ENCODE results near the gene MYLK.
A peak's percentile ranks its signal among the peaks of the same experiment; 100 is the strongest.
"Not testable (repeated sequence)": the region's sequence is repeated elsewhere in the genome, so short reads cannot be mapped to it uniquely, and the experiment has no call there.

Gene MYLK

DNA sequence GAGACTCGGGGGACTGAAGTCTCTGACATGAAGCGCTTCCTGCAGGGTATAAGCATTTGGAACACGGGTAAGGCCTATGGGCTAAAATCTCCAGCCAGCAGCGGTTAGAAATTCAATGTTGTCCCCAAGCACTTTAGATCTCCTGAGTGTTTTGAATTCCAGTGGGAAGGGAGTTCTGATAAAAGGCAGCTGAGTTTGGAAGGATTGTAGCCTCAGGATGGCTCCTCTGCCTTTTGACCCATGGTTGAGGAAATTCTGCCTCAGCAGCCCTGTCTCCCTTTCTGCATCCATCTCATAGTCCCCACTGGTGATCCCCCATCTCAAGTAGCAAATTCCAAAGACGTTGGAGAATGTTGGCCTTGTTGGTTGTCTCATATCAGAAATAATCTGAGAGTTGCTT, 275.1 kb downstream of the MYLK start:
- DNase-seq = no peak
- in situ Hi-C loops (cut with MboI; ENCODE audit: low pct_unique_long_range_greater_than_20kb, low sequenced_read_pairs) = no loop called here

DNA sequence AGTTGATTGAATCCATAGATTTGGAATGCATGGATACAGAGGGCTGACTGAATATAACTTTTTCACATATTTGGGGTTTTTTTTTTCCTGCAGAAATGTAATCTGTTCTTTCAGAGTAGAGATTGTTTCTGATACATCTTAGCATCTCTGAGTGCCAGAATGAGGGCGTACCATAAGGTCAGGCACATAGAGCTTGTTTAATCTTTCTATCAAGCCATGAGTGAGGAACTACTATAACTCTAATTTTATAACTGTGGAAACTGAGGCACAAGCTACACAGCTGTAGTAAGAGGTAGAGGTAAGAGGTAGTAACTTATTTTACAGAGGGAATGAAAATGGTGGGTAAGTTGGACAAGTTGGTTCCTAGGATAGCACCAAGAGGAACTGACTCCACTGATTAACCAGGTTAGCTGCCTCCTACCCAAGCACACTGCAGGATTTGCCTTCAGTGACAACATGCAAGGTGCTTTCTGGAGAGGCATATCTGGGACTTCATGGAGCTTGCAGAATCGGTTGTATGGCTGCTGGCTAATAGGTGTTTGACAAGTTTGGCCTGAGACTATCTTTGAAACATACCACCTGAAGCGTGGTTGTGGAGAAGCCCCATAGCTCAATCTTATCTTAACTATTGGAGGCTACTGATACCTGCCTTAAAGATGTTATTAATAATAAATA, 275.7 kb downstream of the MYLK start:
- in situ Hi-C loops (cut with MboI; ENCODE audit: low pct_unique_long_range_greater_than_20kb, low sequenced_read_pairs) = no loop called here
- no peak for DNase-seq

DNA sequence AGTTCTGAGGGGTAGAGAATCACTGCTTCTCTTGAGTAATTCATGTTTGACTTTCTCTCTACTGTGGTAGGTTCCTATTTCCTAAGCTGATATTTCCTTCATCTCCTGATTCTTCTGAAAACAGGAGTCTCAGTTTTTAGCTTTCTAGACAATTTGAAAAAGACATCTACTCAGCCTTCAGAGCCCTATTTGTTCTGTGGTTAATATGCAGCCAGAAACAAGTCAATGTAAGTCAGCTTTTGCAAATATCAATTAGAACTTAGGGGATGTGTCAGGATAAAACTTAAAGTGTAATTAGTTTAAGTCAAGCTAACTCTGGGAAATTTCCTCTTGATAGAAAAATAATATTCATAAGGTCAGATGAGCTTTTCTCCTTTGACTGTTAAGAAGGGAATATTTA, 277.6 kb downstream of the MYLK start:
- in situ Hi-C loops (cut with MboI; ENCODE audit: low pct_unique_long_range_greater_than_20kb, low sequenced_read_pairs) = no loop called here
- no peak for DNase-seq

DNA sequence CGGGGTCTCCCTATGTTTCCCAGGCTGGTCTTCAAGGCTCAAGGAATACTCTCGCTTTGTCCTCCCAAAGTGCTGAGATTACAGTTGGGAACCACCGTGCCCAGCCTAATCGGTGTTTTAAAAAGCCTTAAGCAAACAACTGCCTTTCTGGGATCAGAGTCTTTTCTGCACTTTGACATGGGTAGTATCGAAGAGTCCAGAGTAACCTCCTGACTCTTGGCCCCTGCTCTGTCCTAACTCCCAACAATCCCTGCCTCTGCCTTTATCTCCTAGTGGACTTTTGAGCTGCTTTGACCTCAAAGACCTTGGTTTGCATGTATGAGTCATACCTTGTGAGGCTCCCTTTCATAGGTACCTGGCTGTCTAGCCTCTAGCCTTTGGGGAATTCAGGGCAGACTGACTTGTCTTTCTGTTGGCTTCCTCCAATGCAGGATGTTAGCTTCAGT, 278.3 kb downstream of the MYLK start:
- DNase-seq = no peak

DNA sequence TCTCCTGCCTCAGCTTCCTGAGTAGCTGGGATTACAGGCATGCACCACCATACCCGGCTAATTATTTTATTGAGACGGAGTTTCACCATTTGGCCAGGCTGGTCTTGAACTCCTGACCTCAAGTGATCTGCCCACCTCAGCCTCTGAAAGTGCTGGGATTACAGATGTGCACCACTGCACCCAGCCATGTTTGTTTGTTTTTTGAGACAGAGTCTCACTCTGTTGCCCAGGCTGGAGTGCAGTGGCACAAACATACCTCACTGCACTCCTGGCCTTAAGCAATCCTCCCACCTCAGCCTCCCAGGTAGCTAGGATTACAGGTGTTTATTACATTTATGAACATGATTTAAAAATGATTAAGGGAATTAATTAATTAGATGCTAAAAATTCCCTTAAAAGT, 281.0 kb downstream of the MYLK start:
- DNase-seq; in situ Hi-C loops (cut with MboI; ENCODE audit: low pct_unique_long_range_greater_than_20kb, low sequenced_read_pairs): not testable (repeated sequence)

More for the DNA sequence above, 278.3 kb downstream of the MYLK start:
- in situ Hi-C loops (cut with MboI; ENCODE audit: low pct_unique_long_range_greater_than_20kb, low sequenced_read_pairs) = no loop called here

DNA sequence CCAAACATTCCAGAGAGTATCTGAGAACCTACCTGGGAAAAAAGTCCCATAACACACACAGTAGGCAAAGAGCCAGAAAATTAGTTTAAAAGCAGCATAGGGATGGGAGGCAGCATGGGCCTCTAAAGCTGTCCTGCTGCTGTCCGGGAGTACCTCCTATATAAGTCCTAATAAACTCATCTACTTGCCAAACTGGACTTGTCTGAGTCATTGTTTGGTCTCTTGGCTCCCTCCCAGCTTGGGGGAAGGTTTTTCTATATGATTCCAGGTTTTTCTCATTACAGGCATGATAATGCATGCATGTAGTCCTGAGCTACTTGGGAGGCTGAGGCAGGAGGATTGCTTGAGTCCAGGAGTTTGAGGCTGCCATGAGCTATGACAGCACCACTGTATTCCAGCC, 281.8 kb downstream of the MYLK start:
- in situ Hi-C loops (cut with MboI; ENCODE audit: low pct_unique_long_range_greater_than_20kb, low sequenced_read_pairs) = no loop called here
- DNase-seq = no peak

DNA sequence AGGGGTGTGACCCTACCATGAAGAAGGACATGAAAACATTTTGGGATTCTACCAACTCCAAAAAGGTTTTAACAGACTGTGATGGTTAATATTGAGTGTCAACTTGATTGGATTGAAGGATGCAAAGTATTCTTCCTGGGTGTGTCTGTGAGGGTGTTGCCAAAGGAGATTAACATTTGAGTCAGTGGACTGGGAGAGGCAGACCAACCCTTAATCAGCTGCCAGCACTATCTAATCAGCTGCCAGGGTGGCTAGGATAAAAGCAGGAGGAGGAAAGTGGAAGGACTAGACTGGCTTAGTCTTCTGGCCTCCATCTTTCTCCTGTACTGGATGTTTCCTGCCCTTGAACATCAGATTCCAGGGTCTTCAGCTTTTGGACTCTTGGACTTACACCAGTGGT, 283.3 kb downstream of the MYLK start:
- DNase-seq; in situ Hi-C loops (cut with MboI; ENCODE audit: low pct_unique_long_range_greater_than_20kb, low sequenced_read_pairs): not testable (repeated sequence)

DNA sequence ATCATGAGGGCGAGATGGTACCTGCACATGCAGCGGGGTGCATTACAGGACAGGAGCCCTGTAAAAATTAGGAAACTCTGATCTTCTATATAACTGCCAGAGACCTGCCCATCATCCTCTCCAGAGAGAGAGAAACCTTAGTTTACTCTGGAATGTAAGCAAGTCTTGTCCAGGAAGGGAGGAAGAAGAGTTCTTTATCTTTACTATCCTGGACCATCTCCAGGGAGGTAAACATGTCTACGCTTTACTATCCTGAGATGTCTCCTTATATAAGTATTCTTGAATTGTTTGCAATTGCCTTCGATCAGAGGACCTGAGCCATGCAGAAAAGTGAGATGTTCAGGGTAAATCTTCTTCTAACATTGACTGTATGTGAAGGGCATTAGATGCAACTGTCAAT, 286.6 kb downstream of the MYLK start:
- no peak for DNase-seq
- in situ Hi-C loops (cut with MboI; ENCODE audit: low pct_unique_long_range_greater_than_20kb, low sequenced_read_pairs) = no loop called here

DNA sequence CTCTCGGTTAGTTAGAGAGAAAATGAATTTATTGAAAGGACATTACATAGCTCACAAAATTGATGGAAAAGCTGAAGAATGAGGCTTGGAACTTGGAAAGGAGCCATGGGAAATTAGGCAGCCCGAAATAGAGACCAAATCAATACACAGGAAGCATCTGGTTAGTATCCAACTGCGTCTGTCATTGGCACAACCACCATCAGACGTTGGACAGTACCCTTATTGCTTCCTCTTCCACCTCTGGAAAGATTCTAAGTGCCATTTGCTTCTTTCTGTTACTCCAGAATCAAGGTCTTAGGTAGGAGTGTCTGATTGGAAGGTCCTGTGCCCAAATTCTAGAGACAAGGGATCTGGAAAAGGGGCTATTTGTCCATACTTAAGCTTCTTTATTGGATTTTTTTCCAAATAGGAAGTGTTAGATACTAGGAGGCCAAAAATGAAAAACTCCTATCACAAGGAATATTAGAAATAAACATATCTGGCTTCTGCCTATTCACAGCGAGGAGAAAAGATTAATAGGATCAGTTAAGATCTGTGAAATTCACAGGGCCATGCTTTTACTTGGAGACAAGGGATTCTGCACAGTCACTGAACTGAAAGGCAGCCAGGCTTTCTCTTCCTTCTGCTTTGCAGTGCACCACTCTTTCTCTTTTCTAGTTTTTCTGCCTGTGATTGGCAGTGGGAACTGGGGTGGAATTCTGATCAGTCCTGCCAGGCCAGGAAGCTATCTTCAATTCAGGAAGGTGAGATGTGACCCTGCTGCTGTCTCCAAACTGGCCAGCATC, 288.5 kb downstream of the MYLK start:
- in situ Hi-C loops (cut with MboI; ENCODE audit: low pct_unique_long_range_greater_than_20kb, low sequenced_read_pairs) = no loop called here
- DNase-seq = peak; percentile 73

DNA sequence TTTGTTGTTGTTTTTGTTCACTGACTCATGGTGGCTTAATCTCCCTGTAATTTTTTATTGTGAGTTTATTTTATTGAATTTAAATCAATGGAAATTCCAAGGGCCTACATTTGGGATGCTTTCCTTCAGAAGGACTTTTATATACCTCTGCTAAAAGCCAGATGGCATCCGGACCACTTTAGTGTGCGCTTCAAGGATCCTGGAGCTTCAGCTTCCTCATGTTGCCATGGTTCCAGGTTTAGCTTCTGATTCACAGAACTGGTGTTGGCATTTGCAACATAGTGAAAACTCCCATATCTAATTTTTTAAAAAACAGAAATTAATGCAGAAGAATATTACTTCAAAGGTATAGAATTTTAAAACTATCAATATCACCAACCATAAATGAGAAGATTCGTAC, 290.8 kb downstream of the MYLK start:
- in situ Hi-C loops (cut with MboI; ENCODE audit: low pct_unique_long_range_greater_than_20kb, low sequenced_read_pairs) = no loop called here
- no peak for DNase-seq

DNA sequence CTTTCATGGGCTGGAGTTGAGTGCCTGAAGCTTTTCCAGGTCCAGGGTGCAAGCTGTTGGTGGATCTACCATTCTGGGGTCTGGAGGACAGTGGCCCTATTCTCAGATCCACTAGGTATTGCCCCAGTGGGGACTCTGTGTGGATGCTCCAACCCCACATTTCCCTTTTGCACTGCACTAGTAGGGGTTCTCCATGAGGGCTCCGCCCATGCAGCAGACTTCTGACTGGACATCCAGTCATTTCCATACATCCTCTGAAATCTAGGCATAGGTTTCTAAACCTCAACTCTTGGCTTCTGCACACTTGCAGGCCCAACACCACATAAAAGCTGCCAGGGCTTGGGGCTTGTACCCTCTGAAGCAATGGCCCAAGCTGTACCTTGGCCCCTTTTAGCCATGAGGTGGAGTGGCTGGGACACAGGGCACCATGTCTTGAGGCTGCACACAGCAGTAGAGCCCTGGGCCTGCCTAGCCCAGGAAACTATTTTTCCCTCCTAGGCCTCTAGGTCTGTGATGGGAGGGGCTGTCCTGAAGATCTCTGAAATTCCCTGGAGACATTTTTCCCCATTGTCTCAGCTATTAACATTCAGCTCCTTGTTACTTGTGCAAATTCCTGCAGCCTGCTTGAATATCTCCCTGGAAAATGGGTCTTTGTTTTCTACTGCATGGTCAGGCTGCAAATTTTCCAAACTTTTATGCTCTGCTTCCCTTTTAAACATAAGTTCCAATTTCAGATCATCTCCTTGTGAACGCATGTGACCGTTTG, 293.3 kb downstream of the MYLK start:
- DNase-seq = no peak
- in situ Hi-C loops (cut with MboI; ENCODE audit: low pct_unique_long_range_greater_than_20kb, low sequenced_read_pairs) = no loop called here

DNA sequence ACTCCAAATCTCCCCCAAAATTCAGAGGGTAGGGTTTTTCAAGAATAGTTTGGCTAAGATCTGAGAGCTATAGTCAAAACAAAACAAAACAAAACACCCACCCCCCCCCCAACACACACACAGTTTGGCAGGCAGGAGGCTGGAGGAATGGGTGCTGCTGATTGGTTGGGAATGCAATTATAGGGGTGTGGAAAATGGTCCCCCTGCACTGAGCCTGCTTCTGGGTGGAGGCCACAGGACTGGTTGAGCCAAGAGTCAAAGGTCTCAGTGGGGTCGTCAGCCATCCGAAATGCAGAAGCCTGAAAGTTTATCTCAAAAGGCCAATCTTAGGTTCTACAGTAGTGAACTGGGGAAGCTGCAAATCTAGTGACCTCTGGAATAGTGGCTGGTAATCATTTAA, 296.7 kb downstream of the MYLK start:
- no peak for DNase-seq
- in situ Hi-C loops (cut with MboI; ENCODE audit: low pct_unique_long_range_greater_than_20kb, low sequenced_read_pairs) = no loop called here

DNA sequence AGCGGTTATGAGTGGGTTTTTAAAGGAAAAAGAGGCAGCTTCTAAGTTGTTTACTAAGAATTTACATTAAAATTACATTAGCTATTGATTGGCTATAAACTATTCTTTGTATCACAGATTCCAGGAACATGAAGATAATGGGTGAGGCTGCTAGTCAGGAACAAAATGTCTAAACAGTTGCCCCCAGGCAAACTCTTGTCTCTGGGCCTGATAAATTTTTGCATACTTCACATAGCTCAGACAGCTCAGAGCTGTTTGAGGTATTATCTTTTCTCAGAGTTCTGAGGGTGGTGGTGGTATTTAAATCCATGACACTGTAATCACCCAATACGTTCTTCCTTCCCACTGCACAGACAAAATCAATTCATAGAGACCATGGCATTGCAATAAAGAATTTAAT, 297.2 kb downstream of the MYLK start:
- in situ Hi-C loops (cut with MboI; ENCODE audit: low pct_unique_long_range_greater_than_20kb, low sequenced_read_pairs) = no loop called here
- no peak for DNase-seq

DNA sequence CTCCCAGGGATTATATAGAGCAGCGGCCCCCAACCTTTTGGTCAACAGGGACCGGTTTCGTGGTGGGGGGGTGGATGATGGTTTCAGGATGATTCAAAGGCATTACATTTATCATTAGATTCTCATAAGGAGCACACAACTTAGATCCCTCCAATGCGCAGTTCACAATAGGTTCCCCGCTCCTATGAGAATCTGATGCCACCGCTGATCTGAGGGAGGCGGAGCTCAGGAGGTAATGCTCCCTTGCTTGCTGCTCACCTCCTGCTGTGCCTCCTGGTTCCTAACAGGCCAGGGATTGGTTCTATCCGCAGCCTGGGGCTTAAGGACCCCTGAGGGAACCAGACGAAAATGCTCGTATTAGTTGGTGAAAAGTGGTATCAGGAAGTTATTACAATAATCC, 298.0 kb downstream of the MYLK start:
- in situ Hi-C loops (cut with MboI; ENCODE audit: low pct_unique_long_range_greater_than_20kb, low sequenced_read_pairs) = no loop called here
- peak; percentile 70 for DNase-seq

DNA sequence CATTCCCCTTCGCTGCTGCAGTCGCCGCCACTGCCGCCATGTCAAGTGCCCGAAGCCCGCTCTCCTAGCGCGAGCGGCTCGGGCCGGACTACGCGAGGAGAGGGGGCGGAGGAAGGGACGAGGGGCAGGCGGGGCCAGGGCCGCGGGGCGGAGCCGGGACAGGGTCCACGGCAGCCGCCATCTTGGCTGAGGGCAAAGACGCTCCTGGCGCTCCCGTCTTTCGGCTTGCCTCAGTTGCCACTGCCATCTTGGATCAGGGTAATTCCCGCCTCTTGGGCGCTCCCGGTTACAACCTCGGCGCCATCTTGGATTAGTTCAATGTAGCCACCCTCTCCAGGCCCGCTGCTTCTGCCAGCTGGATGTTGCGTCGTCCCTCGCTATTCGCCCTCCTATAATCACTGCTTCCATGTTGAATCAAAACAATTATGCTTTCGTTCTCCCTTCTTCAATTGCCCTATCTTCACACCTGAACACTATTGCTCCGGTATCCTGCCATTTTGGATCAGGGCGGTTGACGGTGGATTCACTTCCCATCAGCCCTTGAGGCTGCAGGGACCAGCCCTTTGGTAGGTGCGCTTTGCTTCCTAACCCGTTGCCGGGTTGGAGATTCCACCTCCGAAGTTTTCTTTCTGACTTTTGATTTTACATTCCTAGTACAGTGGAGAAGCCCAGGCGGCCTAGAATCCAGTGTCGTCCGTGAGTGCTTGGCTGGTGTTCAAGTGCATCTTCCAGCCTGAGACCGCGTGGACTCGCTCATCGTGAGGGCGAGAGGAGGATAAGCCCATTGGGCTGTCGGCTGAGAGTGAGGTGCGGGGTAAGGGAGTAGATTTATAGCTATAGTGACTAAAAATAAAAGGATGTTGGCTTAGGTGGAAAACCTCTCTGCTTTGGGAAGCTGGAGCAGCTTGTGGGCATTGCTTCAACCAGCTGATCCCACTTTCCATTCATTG, 298.9 kb downstream of the MYLK start, which contains the start of gene HACD2:
Gene HACD2, minus strand, starts transcription at position 66 of the 950 bp plus-strand sequence. Its CDS starts 26 bp downstream, at position 40.
- DNase-seq = peak; percentile 98
- in situ Hi-C loops (cut with MboI; ENCODE audit: low pct_unique_long_range_greater_than_20kb, low sequenced_read_pairs) = no loop called here

DNA sequence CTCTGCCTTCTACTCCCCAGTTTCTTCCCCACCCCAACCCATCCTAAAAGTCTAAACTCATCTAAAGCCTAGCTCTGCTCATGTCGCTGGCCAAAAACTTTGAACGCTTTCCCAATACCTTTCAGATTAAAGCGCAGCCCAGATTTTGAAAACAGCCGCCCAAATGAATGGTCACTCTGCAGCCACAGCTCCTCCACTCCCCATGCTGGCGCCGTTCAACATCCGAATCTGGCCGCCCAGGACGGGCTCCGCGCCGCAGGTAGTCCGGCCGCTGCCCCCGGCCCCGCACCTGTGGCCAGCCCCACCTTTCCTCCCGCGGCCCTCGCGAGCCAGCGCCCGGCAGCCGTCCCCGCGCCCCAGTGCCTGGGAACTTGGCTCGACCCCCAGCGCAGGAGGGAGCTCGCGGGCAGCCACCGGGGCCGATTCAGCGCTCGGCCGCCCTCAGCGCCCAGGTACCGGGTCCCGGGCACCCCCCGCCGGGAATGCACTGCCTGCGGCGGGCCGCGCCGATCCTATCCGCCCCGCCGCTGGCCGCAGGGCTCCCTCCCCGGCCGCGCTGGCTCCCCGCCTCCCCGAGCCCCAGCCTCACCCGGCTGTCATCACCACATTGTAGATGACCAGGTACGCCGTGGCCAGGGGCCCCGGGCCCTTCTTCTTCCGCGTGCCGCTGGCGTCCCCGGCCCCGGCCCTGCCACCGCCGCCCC, 299.7 kb downstream of the MYLK start:
- peak; percentile 20 for DNase-seq
- in situ Hi-C loops (cut with MboI; ENCODE audit: low pct_unique_long_range_greater_than_20kb, low sequenced_read_pairs) = no loop called here

DNA sequence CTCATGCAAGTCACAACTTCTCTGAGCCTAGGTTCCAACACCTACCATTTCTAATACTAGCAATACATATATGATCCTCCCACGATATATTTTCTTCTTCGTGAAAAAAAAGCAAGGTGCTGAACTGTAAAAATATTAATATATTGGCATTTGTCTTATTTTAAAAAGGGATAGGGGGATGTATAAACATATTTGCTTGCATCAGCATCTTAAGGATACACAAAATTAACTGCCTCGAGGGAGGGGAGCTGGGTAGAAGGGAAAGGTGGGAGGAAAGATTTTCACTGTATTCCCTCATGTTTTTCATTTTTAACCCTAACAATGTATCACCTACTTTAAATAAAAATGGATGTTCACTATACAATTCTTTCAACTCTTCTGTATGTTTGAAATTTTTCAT, 300.6 kb downstream of the MYLK start:
- in situ Hi-C loops (cut with MboI; ENCODE audit: low pct_unique_long_range_greater_than_20kb, low sequenced_read_pairs) = no loop called here
- DNase-seq = no peak

DNA sequence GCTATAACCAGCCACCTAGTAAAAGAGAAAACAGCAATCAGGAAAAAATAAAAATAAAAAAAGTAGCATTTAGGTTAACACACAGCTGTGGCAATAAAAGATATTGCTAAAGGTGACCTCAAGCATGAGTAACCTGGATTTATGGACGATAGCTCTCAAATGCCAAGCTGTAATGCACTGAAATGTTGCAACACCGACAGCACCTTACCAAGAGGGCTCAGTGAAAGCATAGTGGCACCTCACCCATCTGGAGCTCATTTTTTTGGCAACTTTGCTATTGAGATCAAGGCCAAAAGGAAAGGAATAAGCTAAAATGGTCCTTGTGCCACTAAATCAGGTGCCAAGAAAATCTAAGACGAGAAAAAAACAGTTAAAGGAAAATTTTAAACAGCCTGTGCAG, 301.8 kb downstream of the MYLK start:
- in situ Hi-C loops (cut with MboI; ENCODE audit: low pct_unique_long_range_greater_than_20kb, low sequenced_read_pairs) = no loop called here
- no peak for DNase-seq
